H1 (cell line): Measurements from ENCODE around the gene SLC48A1.

ENCODE experiments used
- CEBPB ChIP-seq: IDR thresholded peaks from 2 replicates; pipeline ENCODE4 v1.6.1; 2012; ENCODE audit warnings: low read depth, low read length
- CREB1 ChIP-seq: IDR thresholded peaks from 2 replicates; pipeline ENCODE4 v1.6.1; 2012; ENCODE audit warnings: inconsistent platforms
- EGR1 ChIP-seq: IDR thresholded peaks from 2 replicates; pipeline ENCODE4 v1.6.1; 2011; ENCODE audit warnings: low read depth, low read length, borderline replicate concordance
- EZH2 ChIP-seq: fragments of 200-600 bp; sonication (generic); IDR thresholded peaks from 2 replicates; pipeline ENCODE4 v1.7.1; 2012; ENCODE audit warnings: low read depth, mild to moderate bottlenecking, moderate library complexity, low read length, inconsistent platforms; ENCODE audit not compliant: severe bottlenecking
- JUN ChIP-seq: IDR thresholded peaks from 2 replicates; pipeline ENCODE4 v1.6.1; 2011; ENCODE audit warnings: low read depth, mild to moderate bottlenecking, improper control_type of control experiment, low read length
- KDM5A ChIP-seq: fragments of 200-600 bp; IDR thresholded peaks from 2 replicates; pipeline ENCODE4 v1.7.1; 2012; ENCODE audit warnings: mild to moderate bottlenecking, low read length, inconsistent platforms, mixed read lengths
- PHF8 ChIP-seq: fragments of 200-600 bp; sonication (generic); conservative IDR thresholded peaks from 2 replicates; pipeline ENCODE4 v1.7.1; 2012; ENCODE audit warnings: low read depth, mild to moderate bottlenecking, inconsistent platforms, low read length, moderate library complexity
- POLR2A ChIP-seq, 2 experiments: IDR thresholded peaks; 1 replicate in 1 of 2; 2 replicates in 1 of 2; pipeline ENCODE4 v1.6.1; 2011; ENCODE audit warnings: low read depth in 2 of 2, low read length in 2 of 2, mild to moderate bottlenecking in 2 of 2; ENCODE audit errors: control extremely low read depth in 1 of 2
- POLR2AphosphoS5 ChIP-seq: IDR thresholded peaks from 2 replicates; pipeline ENCODE4 v1.6.1; 2011; ENCODE audit warnings: low read depth, low read length
- RAD21 ChIP-seq, 2 experiments: IDR thresholded peaks in 1 of 2; conservative IDR thresholded peaks in 1 of 2; 2 replicates each; pipeline ENCODE4 v1.6.1; 2011; ENCODE audit warnings: low read depth in 2 of 2, low read length in 2 of 2, improper control_type of control experiment in 1 of 2, inconsistent platforms in 1 of 2, mild to moderate bottlenecking in 1 of 2, moderate library complexity in 1 of 2
- YY1 ChIP-seq: IDR thresholded peaks from 2 replicates; pipeline ENCODE4 v1.6.1; 2011; ENCODE audit warnings: low read depth, mild to moderate bottlenecking, low read length
- TF ChIP-seq, protein P1 (sequence below), 3 experiments: IDR thresholded peaks; 1 replicate in 2 of 3; 2 replicates in 1 of 3; pipeline versions ENCODE4 v1.5.1 to v1.6.1; 2011; ENCODE audit warnings: low read length in 3 of 3, mild to moderate bottlenecking in 3 of 3, inconsistent platforms in 2 of 3, low read depth in 1 of 3, moderate library complexity in 1 of 3; ENCODE audit not compliant: insufficient read depth in 1 of 3; ENCODE audit errors: control extremely low read depth in 1 of 3
- TF ChIP-seq, protein P2 (sequence below): IDR thresholded peaks from 2 replicates; pipeline ENCODE4 v1.6.1; 2011; ENCODE audit warnings: low read depth, mild to moderate bottlenecking, low read length; ENCODE audit not compliant: insufficient read depth

DNA sequence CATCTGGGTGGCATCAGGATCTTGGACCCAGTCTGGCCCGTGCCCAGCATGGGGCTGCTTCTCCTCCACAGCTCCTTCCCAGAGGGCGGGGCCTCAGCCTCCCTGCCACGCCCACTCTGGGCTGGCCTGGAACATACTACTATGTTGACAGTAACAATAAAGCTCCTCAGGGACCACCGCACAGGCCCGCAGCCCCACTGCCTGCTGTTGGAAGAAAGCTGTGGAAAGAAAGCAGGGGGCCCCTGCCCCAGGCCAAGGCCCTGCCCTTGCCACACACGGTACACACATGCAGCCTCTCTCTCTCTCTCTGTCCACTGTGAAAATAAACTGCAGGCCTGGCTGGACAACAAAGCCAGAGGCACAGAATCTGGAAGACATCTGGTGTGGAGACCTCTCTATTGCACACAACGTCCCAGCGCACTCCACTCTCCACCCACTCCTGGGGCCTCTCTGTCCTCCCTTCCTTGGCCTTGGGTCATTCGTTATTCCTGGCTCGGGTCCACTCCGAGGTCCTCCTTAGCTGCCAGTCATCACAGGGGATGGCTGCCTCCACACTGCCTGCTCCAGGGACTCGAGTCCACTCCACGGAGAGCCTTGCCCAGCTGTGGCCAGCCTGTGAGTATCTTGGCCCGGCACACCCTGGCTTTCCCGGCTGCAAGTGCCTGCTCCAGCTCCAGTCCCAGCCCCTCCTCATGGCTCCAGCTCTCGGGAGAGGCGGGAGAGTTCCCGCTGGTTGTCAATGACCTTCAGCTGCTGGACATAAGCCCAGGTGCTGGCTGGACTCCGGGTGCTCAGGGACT is 36.0 kb upstream of the SLC48A1 start:
- TF ChIP-seq EZH2 (no peak), PHF8 (no peak), RAD21 (IDR thresholded peaks at IDR 0.05 in 1 of 2, conservative IDR thresholded peaks at IDR 0.05 in 1 of 2; ENCODE audit: low read depth in 2 of 2, low read length in 2 of 2) (no peak), POLR2AphosphoS5 (no peak), YY1 (no peak), POLR2A (IDR thresholded peaks at IDR 0.05; ENCODE audit: control extremely low read depth in 1 of 2, low read depth in 2 of 2, low read length in 2 of 2) (no peak), CEBPB (no peak), JUN (no peak), CREB1 (no peak), EGR1 (no peak), KDM5A (no peak)
- TF ChIP-seq, protein P1, sequence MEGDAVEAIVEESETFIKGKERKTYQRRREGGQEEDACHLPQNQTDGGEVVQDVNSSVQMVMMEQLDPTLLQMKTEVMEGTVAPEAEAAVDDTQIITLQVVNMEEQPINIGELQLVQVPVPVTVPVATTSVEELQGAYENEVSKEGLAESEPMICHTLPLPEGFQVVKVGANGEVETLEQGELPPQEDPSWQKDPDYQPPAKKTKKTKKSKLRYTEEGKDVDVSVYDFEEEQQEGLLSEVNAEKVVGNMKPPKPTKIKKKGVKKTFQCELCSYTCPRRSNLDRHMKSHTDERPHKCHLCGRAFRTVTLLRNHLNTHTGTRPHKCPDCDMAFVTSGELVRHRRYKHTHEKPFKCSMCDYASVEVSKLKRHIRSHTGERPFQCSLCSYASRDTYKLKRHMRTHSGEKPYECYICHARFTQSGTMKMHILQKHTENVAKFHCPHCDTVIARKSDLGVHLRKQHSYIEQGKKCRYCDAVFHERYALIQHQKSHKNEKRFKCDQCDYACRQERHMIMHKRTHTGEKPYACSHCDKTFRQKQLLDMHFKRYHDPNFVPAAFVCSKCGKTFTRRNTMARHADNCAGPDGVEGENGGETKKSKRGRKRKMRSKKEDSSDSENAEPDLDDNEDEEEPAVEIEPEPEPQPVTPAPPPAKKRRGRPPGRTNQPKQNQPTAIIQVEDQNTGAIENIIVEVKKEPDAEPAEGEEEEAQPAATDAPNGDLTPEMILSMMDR (IDR thresholded peaks at IDR 0.05; ENCODE audit: control extremely low read depth in 1 of 3, insufficient read depth in 1 of 3, low read depth in 1 of 3, low read length in 3 of 3) = no peak
- TF ChIP-seq, protein P2, sequence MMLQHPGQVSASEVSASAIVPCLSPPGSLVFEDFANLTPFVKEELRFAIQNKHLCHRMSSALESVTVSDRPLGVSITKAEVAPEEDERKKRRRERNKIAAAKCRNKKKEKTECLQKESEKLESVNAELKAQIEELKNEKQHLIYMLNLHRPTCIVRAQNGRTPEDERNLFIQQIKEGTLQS = no peak
